Transverse colon (tissue), 4 donors: ENCODE measurements around the gene TNFSF8.

Experiments used
- EP300 ChIP-seq: sonication (generic); formaldehyde crosslinking; IDR thresholded peaks from one replicate; pipeline ENCODE4 v1.6.1; 2017; ENCODE audit warnings: antibody characterized with exemption, low read depth
- POLR2A ChIP-seq: fragments of 450-650 bp; IDR thresholded peaks from one replicate; pipeline ENCODE4 v1.6.1; 2016; ENCODE audit warnings: antibody characterized with exemption, mild to moderate bottlenecking, moderate library complexity
- POLR2AphosphoS5 ChIP-seq, 3 donors: sonication (generic); formaldehyde crosslinking; IDR thresholded peaks; one replicate each; pipeline ENCODE4 v1.6.1; 2016; ENCODE audit warnings: antibody characterized with exemption in 3 of 3
- TF ChIP-seq, protein P1 (sequence below), 5 experiments: fragments of 200-600 bp in 3 of 5; fragments of 450-650 bp in 2 of 5; sonication (generic) in 3 of 5; IDR thresholded peaks; 1 replicate in 2 of 5; 2 replicates in 3 of 5; pipeline ENCODE4 v1.5.1; 2016 to 2017; ENCODE audit warnings: antibody characterized with exemption in 5 of 5, inconsistent platforms in 3 of 5, mild to moderate bottlenecking in 2 of 5, moderate library complexity in 1 of 5

DNA sequence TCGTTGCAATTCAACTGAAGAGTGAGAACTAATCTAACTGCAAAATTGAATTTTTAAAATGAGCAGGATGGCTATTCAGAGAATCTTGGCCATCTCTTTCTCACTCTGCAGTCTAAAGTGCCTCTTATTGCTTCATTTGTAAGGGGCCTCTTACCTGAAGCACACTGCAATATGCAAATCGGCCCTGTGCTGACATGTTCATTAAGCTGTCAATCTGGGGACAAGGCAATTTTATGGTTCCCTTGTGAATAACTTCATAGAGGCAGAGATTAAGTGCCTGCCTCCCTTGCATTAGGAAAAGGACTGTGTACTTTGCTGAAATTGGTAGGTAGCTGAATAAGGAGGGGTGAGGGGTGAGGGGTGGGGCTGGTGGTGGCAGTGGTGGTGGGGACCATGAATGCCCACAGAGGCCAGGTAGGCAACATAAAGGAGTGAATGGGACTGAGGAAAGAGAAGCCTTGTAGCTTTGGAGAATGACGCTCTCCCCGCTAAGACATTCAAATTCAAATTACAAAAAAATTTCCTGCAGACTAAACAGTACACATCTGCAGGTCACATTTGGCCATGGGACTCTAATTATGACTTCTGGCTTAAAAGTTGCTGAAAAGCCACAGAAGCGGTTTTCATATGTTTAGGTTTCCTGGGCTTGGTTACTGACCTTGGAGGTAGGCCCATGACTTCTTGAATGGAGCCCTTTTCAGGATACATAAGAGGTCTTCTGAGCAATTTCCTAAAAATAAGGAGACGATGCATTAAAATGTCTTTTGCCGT is 25.0 kb downstream of the TNFSF8 start:
- TF ChIP-seq, protein P1, sequence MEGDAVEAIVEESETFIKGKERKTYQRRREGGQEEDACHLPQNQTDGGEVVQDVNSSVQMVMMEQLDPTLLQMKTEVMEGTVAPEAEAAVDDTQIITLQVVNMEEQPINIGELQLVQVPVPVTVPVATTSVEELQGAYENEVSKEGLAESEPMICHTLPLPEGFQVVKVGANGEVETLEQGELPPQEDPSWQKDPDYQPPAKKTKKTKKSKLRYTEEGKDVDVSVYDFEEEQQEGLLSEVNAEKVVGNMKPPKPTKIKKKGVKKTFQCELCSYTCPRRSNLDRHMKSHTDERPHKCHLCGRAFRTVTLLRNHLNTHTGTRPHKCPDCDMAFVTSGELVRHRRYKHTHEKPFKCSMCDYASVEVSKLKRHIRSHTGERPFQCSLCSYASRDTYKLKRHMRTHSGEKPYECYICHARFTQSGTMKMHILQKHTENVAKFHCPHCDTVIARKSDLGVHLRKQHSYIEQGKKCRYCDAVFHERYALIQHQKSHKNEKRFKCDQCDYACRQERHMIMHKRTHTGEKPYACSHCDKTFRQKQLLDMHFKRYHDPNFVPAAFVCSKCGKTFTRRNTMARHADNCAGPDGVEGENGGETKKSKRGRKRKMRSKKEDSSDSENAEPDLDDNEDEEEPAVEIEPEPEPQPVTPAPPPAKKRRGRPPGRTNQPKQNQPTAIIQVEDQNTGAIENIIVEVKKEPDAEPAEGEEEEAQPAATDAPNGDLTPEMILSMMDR (IDR thresholded peaks at IDR 0.05): no peak
- TF ChIP-seq POLR2A: no peak
- no peak for TF ChIP-seq EP300
- no peak for TF ChIP-seq POLR2AphosphoS5 (IDR thresholded peaks at IDR 0.05)
